ENCODE results near the gene HSD17B3. TPM values are rescaled to one million over a fixed set of nuclear protein-coding genes. Genes with fewer than 3 reads are reported as not detected.

The HSD17B3 gene
- polyA plus RNA-seq, 1 of the 3 experiments (the other 2 are of a cell fraction) = 0.51 TPM

DNA sequence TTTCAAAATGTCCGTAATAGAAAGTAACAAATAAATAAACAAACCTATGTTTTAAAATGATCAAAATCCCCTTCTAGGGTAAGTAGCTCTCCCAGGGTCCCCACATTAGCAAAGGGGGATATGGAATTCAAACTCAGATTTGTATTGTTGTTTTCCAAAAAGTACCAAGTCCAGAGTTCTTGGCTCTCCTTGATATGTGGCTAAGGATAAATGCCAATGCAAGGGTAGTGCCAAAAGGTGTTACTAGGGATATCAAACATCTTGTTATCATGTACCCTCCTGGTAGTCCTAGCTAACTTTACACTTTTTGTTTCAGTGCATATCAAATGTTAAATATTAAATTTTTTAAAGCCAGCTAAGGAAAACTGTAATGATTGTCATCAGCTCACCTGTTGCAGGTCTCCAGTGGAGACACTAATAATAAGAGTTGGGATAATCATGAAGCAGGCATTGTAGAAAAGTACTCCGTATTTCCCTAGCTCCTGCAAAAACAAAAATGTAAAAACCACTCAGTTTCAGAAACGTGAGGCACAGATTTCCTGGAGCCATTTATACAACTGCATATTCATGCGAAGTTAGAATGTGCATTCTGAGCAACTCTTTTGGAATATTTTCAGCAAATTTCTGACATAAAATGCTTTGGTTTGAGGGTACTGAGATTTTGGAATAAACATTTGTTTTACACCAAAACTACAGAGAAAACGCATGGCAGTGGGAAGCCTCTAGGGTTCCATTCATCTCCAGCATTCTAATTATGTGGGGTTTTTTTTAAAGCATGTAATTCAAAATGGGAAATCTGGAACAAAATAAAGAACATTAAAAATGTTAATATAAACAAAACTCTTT, 41.8 kb upstream of the HSD17B3 start:
- Histone ChIP-seq H3K9me2 (no peaks in the 10 kb centered on the region), H3K79me2 (ENCODE audit: insufficient read depth) (no peaks in the 10 kb centered on the region), H3K4me3 (ENCODE audit: low read depth in 2 of 2, low read length in 1 of 2) (no peak overlapping the region), H3K4me2 (peak overlapping the region; percentile 17; the same call in 1 of the 2 replicates), H3K9me3 (no peaks in the 10 kb centered on the region), H3F3A (replicated peaks; ENCODE audit: insufficient read depth) (peaks cover 53% of the 10 kb centered on the region), H4K20me1 (ENCODE audit: insufficient read depth) (no peaks in the 10 kb centered on the region), H3K4me1 (ENCODE audit: control insufficient read depth in 1 of 2, insufficient read depth in 2 of 2, low read depth in 1 of 2, low read length in 1 of 2) (peaks cover 2 to 34% of the 10 kb centered on the region in 2 experiments; a peak in 3 of 4 replicates), H2AFZ (ENCODE audit: low read depth) (no peak overlapping the region), H3K27ac (ENCODE audit: low read depth in 2 of 2, low read length in 1 of 2) (peak overlapping the region; percentile 63 to 81; a peak in 3 of 4 replicates), H3K9ac (peak overlapping the region; percentile 48; the same call in 1 of the 2 replicates), H3K36me3 (replicated peaks in 1 of 2; ENCODE audit: control insufficient read depth in 1 of 2, insufficient read depth in 2 of 2, low read length in 1 of 2) (peaks cover 8 to 23% of the 10 kb centered on the region in 2 experiments), H3K27me3 (ENCODE audit: insufficient read depth) (no peaks in the 10 kb centered on the region)
- 79% methylated on average over 5 of the region's 5 CpGs for WGBS (ENCODE audit: low lambda C conversion rate)
- CTCF ChIA-PET = interaction anchor here (1.0 to 3.3 kb wide), 2 partner anchors 17 to 97 kb away, joined by 3 to 19 read pairs; no protein-coding TSS in a partner anchor
- TF ChIP-seq RAD21 (IDR thresholded peaks at IDR 0.05; ENCODE audit: low read length) = no peak
- TF ChIP-seq, protein P1, sequence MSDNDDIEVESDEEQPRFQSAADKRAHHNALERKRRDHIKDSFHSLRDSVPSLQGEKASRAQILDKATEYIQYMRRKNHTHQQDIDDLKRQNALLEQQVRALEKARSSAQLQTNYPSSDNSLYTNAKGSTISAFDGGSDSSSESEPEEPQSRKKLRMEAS (IDR thresholded peaks at IDR 0.05; ENCODE audit: low read depth) = no peak
- no peak for TF ChIP-seq YY1 (IDR thresholded peaks at IDR 0.05; ENCODE audit: low read depth)
- no peak for TF ChIP-seq CHD2 (IDR thresholded peaks at IDR 0.05; ENCODE audit: low read length, partially characterized antibody)
- no peak for TF ChIP-seq FOSL2 (IDR thresholded peaks at IDR 0.05; ENCODE audit: borderline replicate concordance, low read depth)
- TF ChIP-seq SMC3 (IDR thresholded peaks at IDR 0.05; ENCODE audit: low read depth, low read length) = no peak
- POLR2A ChIA-PET = no interaction called here
- DNase-seq = no peak

DNA sequence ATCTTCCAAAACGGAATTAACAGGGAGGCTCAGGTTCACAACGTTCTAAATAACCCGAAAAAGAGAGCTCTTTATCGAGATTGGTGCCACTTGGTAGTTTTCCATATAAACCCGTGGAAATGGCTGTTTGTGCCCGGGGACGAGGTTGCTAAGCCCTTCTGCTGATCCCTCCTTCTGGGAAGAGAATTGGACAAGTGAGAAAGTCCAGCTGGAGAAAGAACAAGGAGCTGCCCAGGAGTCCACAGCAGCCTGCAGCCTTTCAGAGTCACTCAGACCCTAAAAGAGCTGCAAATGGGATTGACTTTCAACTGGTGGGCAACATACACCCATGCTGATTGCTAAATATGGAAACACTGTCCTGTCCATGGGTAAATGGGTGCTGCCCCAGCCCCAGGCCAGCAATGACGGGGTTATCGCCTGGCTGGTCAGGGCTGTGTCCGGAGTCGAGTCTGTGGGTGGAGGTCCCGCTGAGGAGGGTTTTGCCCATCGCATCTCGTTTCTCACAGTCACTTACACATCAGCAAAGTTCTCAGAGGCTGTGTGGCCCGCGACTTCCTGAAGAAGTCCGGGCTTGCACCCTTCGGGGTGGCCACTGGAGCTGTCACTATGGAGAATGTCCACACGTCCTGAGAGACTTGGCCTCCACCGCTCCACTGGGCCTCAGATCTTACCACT, 40.7 kb upstream of the HSD17B3 start:
- 95% methylated on average over 20 of the region's 20 CpGs for WGBS (ENCODE audit: low lambda C conversion rate)
- Histone ChIP-seq H3K27ac (ENCODE audit: low read depth in 2 of 2, low read length in 1 of 2) (peak overlapping the region in 1 of 2 experiments; percentile 8; a peak in 1 of 4 replicates), H3K4me1 (ENCODE audit: control insufficient read depth in 1 of 2, insufficient read depth in 2 of 2, low read depth in 1 of 2, low read length in 1 of 2) (peaks cover 2 to 34% of the 10 kb centered on the region in 2 experiments; a peak in 3 of 4 replicates), H3F3A (replicated peaks; ENCODE audit: insufficient read depth) (peaks cover 53% of the 10 kb centered on the region), H2AFZ (ENCODE audit: low read depth) (no peak overlapping the region), H3K4me3 (ENCODE audit: low read depth in 2 of 2, low read length in 1 of 2) (no peak overlapping the region), H3K36me3 (replicated peaks in 1 of 2; ENCODE audit: control insufficient read depth in 1 of 2, insufficient read depth in 2 of 2, low read length in 1 of 2) (peaks cover 0 to 16% of the 10 kb centered on the region in 2 experiments), H3K27me3 (ENCODE audit: insufficient read depth) (no peaks in the 10 kb centered on the region), H3K9ac (no peak overlapping the region), H3K9me2 (no peaks in the 10 kb centered on the region), H3K79me2 (ENCODE audit: insufficient read depth) (no peaks in the 10 kb centered on the region), H3K4me2 (no peak overlapping the region), H3K9me3 (no peaks in the 10 kb centered on the region), H4K20me1 (ENCODE audit: insufficient read depth) (no peaks in the 10 kb centered on the region)
- ChIA-PET POLR2A (no interaction called here), CTCF (interaction anchor here (1.0 to 3.3 kb wide), 2 partner anchors 16 to 96 kb away, joined by 3 to 19 read pairs; no protein-coding TSS in a partner anchor)
- no peak for DNase-seq
- TF ChIP-seq GATA2 (CRISPR knock-in tag; IDR thresholded peaks at IDR 0.05) (no peak), EZH2phosphoT487 (IDR thresholded peaks at IDR 0.05; ENCODE audit: borderline replicate concordance, low read depth) (no peak), FOXM1 (IDR thresholded peaks at IDR 0.05; ENCODE audit: low read depth) (no peak), NFIC (IDR thresholded peaks at IDR 0.05; ENCODE audit: borderline replicate concordance) (no peak), SMC3 (IDR thresholded peaks at IDR 0.05; ENCODE audit: low read depth, low read length) (no peak), MXI1 (IDR thresholded peaks at IDR 0.05; ENCODE audit: low read depth, low read length) (no peak)

All from SK-N-SH (cell line).